Astrocyte (in vitro differentiated cells and primary cell): ENCODE results near the gene TBCEL. TPM values are rescaled to one million over a fixed set of nuclear protein-coding genes. Genes with fewer than 3 reads are reported as not detected.
A peak's percentile ranks its signal among the peaks of the same experiment; 100 is the strongest.

Experiments
- DNase-seq: peaks from one replicate; pipeline ENCODE4 v3.0.0-alpha.2; 2010; ENCODE audit warnings: low read depth
- FAIRE-seq: peaks from 2 replicates; lab custom pipeline; 2011; peaks lifted over from hg19 to GRCh38; lab: Jason Lieb, UNC
- H2AFZ ChIP-seq: 2 replicates; pipeline ENCODE4 v1.6.0; 2012; ENCODE audit warnings: low read depth, low read length, inconsistent platforms
- H3K27ac ChIP-seq: 2 replicates; pipeline ENCODE4 v1.5.1; 2011; ENCODE audit warnings: low read depth, low read length, inconsistent platforms
- H3K27me3 ChIP-seq: 2 replicates; pipeline ENCODE4 v1.6.0; 2011; ENCODE audit warnings: low read length, inconsistent platforms; ENCODE audit not compliant: insufficient read depth
- H3K36me3 ChIP-seq: 2 replicates; pipeline ENCODE4 v1.5.1; 2011; ENCODE audit warnings: low read length, inconsistent platforms; ENCODE audit not compliant: insufficient read depth
- H3K4me1 ChIP-seq: 2 replicates; pipeline ENCODE4 v1.5.1; 2011; ENCODE audit warnings: low read length, inconsistent platforms; ENCODE audit not compliant: insufficient read depth
- H3K4me2 ChIP-seq: 2 replicates; pipeline ENCODE4 v1.6.0; 2012; ENCODE audit warnings: low read length, inconsistent platforms
- H3K4me3 ChIP-seq: 2 replicates; pipeline ENCODE4 v1.5.1; 2011; ENCODE audit warnings: low read depth, mild to moderate bottlenecking, low read length, inconsistent platforms; ENCODE audit not compliant: insufficient read depth
- H3K79me2 ChIP-seq: 2 replicates; pipeline ENCODE4 v1.6.0; 2012; ENCODE audit warnings: mild to moderate bottlenecking, low read length, inconsistent platforms; ENCODE audit not compliant: insufficient read depth
- H3K9ac ChIP-seq: 2 replicates; pipeline ENCODE4 v1.6.0; 2012; ENCODE audit warnings: mild to moderate bottlenecking, low read length, inconsistent platforms
- H3K9me3 ChIP-seq: 2 replicates; pipeline ENCODE4 v1.5.1; 2012; ENCODE audit warnings: low read depth, mild to moderate bottlenecking, low read length, inconsistent platforms; ENCODE audit not compliant: insufficient read depth
- H4K20me1 ChIP-seq: 2 replicates; pipeline ENCODE4 v1.6.0; 2012; ENCODE audit warnings: low read length, inconsistent platforms; ENCODE audit not compliant: insufficient read depth
- H3K27ac Mint-ChIP-seq: one replicate; pipeline ENCODE4 v1.8.0; 2021; ENCODE audit warnings: mild to moderate bottlenecking, mixed read lengths; ENCODE audit not compliant: unreplicated experiment
- H3K27me3 Mint-ChIP-seq: one replicate; pipeline ENCODE4 v1.8.0; 2021; ENCODE audit warnings: low read depth, mixed read lengths; ENCODE audit not compliant: unreplicated experiment
- H3K36me3 Mint-ChIP-seq: one replicate; pipeline ENCODE4 v1.8.0; 2021; ENCODE audit warnings: low read depth, mixed read lengths; ENCODE audit not compliant: unreplicated experiment
- H3K4me1 Mint-ChIP-seq: one replicate; pipeline ENCODE4 v1.8.0; 2021; ENCODE audit warnings: low read depth, mixed read lengths; ENCODE audit not compliant: unreplicated experiment
- H3K4me3 Mint-ChIP-seq: one replicate; pipeline ENCODE4 v1.8.0; 2021; ENCODE audit warnings: mild to moderate bottlenecking, moderate library complexity, mixed read lengths; ENCODE audit not compliant: unreplicated experiment
- H3K9me3 Mint-ChIP-seq: one replicate; pipeline ENCODE4 v1.8.0; 2021; ENCODE audit warnings: mild to moderate bottlenecking, mixed read lengths; ENCODE audit not compliant: unreplicated experiment
- EZH2 ChIP-seq: IDR thresholded peaks from 2 replicates; pipeline ENCODE4 v1.6.1; 2012; ENCODE audit warnings: mild to moderate bottlenecking, low read length, inconsistent platforms; ENCODE audit not compliant: insufficient read depth
- total RNA-seq: library from RNA; stranded (reverse); gene quantifications from 2 replicates; pipeline ENCODE4 v1.2.1, GENCODE V29; 2021
- TF ChIP-seq, protein P1 (sequence below): IDR thresholded peaks from 2 replicates; pipeline ENCODE4 v1.5.1; 2011; ENCODE audit warnings: low read depth, mild to moderate bottlenecking, inconsistent platforms, low read length, moderate library complexity; ENCODE audit not compliant: insufficient read depth

The TBCEL gene
- total RNA-seq, 1 donor from 2014 or later: 25.9 TPM

DNA sequence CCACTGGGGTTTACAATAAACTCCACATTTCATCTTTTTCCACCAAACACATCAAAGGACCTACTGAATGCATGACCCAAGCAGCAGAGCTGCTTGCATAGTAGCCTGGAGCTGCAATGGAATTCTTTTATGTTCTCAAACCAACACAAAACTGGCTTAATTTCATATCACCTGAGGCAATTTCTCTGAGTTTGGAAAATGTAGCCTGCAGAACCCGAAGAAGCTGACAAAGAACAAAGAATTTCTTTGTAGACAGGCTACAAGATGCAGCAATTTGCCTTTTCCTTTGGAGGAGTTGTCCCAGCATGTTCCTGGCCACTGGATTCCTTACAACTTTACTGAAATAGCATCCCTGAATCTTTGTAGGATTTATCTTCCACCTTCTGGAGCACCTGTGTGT is 71.7 kb downstream of the TBCEL start:
- TF ChIP-seq EZH2: no peak
- TF ChIP-seq, protein P1, sequence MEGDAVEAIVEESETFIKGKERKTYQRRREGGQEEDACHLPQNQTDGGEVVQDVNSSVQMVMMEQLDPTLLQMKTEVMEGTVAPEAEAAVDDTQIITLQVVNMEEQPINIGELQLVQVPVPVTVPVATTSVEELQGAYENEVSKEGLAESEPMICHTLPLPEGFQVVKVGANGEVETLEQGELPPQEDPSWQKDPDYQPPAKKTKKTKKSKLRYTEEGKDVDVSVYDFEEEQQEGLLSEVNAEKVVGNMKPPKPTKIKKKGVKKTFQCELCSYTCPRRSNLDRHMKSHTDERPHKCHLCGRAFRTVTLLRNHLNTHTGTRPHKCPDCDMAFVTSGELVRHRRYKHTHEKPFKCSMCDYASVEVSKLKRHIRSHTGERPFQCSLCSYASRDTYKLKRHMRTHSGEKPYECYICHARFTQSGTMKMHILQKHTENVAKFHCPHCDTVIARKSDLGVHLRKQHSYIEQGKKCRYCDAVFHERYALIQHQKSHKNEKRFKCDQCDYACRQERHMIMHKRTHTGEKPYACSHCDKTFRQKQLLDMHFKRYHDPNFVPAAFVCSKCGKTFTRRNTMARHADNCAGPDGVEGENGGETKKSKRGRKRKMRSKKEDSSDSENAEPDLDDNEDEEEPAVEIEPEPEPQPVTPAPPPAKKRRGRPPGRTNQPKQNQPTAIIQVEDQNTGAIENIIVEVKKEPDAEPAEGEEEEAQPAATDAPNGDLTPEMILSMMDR: no peak
- peaks cover 4% of the 10 kb centered on the region for H3K36me3 Mint-ChIP-seq
- no peaks in the 10 kb centered on the region for H3K9me3 Mint-ChIP-seq
- FAIRE-seq: no peak
- H3K27ac Mint-ChIP-seq: no peak overlapping the region
- H3K4me3 Mint-ChIP-seq: no peak overlapping the region
- Histone ChIP-seq H2AFZ (no peak overlapping the region), H3K4me3 (no peak overlapping the region), H3K4me1 (peaks cover 7% of the 10 kb centered on the region), H3K9ac (no peak overlapping the region), H3K4me2 (no peak overlapping the region), H3K27ac (no peak overlapping the region), H3K9me3 (no peaks in the 10 kb centered on the region), H3K36me3 (no peaks in the 10 kb centered on the region), H4K20me1 (no peaks in the 10 kb centered on the region), H3K27me3 (no peaks in the 10 kb centered on the region), H3K79me2 (no peaks in the 10 kb centered on the region)
- H3K27me3 Mint-ChIP-seq: peaks cover 2% of the 10 kb centered on the region
- no peak for DNase-seq
- no peaks in the 10 kb centered on the region for H3K4me1 Mint-ChIP-seq

GRCh38 chr11:121099364-121099763 is 75.5 kb downstream of the TBCEL start:
- H3K4me2 ChIP-seq: no peak overlapping the region
- no peak for TF ChIP-seq EZH2
- TF ChIP-seq, protein P1: no peak
- H3K9ac ChIP-seq: no peak overlapping the region
- Mint-ChIP-seq H3K9me3 (no peaks in the 10 kb centered on the region), H3K4me1 (no peaks in the 10 kb centered on the region), H3K27me3 (peaks cover 11% of the 10 kb centered on the region), H3K27ac (no peak overlapping the region), H3K4me3 (no peak overlapping the region), H3K36me3 (peaks cover 2% of the 10 kb centered on the region)
- H3K27ac ChIP-seq: no peak overlapping the region
- DNase-seq: no peak
- FAIRE-seq: no peak
- H3K9me3 ChIP-seq: no peaks in the 10 kb centered on the region
- no peaks in the 10 kb centered on the region for H3K36me3 ChIP-seq
- H4K20me1 ChIP-seq: no peaks in the 10 kb centered on the region
- H3K79me2 ChIP-seq: no peaks in the 10 kb centered on the region
- H2AFZ ChIP-seq: no peak overlapping the region
- H3K27me3 ChIP-seq: no peaks in the 10 kb centered on the region
- peaks cover 7% of the 10 kb centered on the region for H3K4me1 ChIP-seq
- no peak overlapping the region for H3K4me3 ChIP-seq

DNA sequence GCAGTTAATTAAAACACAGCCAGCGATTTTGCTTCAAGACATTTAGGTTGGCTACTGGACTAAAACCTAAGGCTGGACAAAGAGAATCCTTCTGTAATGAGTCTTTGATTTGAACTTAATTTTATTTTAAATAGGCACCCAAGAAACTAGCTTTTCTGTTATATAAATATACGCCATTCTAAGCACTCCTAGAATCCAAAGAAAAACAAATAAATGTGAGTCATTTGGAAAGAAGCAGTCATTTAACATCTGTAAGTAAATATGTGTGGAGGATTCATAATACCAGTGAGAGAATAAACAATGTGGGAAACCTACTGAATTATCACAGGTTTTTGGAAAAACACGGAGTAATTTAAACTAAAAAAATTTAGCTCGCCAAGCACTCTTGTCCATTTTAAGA is 76.0 kb downstream of the TBCEL start:
- Histone ChIP-seq H3K4me3 (no peak overlapping the region), H2AFZ (no peak overlapping the region), H3K36me3 (no peaks in the 10 kb centered on the region), H4K20me1 (no peaks in the 10 kb centered on the region), H3K9me3 (no peaks in the 10 kb centered on the region), H3K4me1 (peaks cover 7% of the 10 kb centered on the region), H3K9ac (no peak overlapping the region), H3K79me2 (no peaks in the 10 kb centered on the region), H3K27ac (no peak overlapping the region), H3K4me2 (no peak overlapping the region), H3K27me3 (no peaks in the 10 kb centered on the region)
- Mint-ChIP-seq H3K27me3 (peaks cover 11% of the 10 kb centered on the region), H3K9me3 (no peaks in the 10 kb centered on the region), H3K36me3 (peaks cover 2% of the 10 kb centered on the region), H3K27ac (no peak overlapping the region), H3K4me1 (no peaks in the 10 kb centered on the region), H3K4me3 (no peak overlapping the region)
- TF ChIP-seq EZH2: no peak
- TF ChIP-seq, protein P1: no peak
- DNase-seq: peak; percentile 35
- FAIRE-seq: no peak
